Thyroid gland (tissue), 4 donors: ENCODE data around the gene CSF2. TPM values are rescaled to one million over a fixed set of nuclear protein-coding genes. Genes with fewer than 3 reads are reported as not detected.

ENCODE experiments used
- DNase-seq, 2 donors: peaks; one replicate each; pipeline ENCODE4 v3.0.0-alpha.2; 2019
- H3K27ac ChIP-seq, 3 donors: fragments of 200-600 bp; sonication (generic); 1 replicate in 2 of 3; 2 replicates in 1 of 3; pipeline ENCODE4 v1.5.1; 2016 to 2019; ENCODE audit warnings: mild to moderate bottlenecking in 1 of 3, moderate library complexity in 1 of 3
- H3K27me3 ChIP-seq: fragments of 200-600 bp; sonication (generic); one replicate; pipeline ENCODE4 v1.5.1; 2019
- H3K36me3 ChIP-seq, 2 donors: fragments of 200-600 bp; sonication (generic); one replicate each; pipeline ENCODE4 v1.5.1; 2016 to 2019
- H3K4me1 ChIP-seq, 2 donors: fragments of 200-600 bp; sonication (generic); one replicate each; pipeline ENCODE4 v1.5.1; 2017 to 2019
- H3K4me3 ChIP-seq, 3 donors: fragments of 200-600 bp; sonication (generic); replicated peaks in 1 of 3; 1 replicate in 2 of 3; 2 replicates in 1 of 3; pipeline ENCODE4 v1.5.1; 2016; ENCODE audit warnings: mild to moderate bottlenecking in 1 of 3
- H3K9me3 ChIP-seq: fragments of 200-600 bp; sonication (generic); one replicate; pipeline ENCODE4 v1.5.1; 2017
- POLR2A ChIP-seq, 2 donors: fragments of 450-650 bp; IDR thresholded peaks; one replicate each; pipeline ENCODE4 v1.6.1; 2017; ENCODE audit warnings: antibody characterized with exemption in 2 of 2, mild to moderate bottlenecking in 2 of 2, moderate library complexity in 1 of 2
- WGBS, 2 donors: methylation state at CpG; one replicate each; pipeline ENCODE4 v1.1.5; 2017; 5-methylcytosine and 5-hydroxymethylcytosine counted together
- intact Hi-C: fragments of 100-400 bp; cut with DNase I; formaldehyde crosslinking; loops from one replicate; pipeline ENCODE4 v1.15.1; 2023
- total RNA-seq, 4 donors: library from RNA; depleted of rRNA; stranded (reverse); fragments of >200 nt; gene quantifications; one replicate each; pipeline ENCODE4 v1.2.3, GENCODE V29; 2016
- TF ChIP-seq, protein P1 (sequence below), 6 experiments: fragments of 200-600 bp in 3 of 6; fragments of 450-650 bp in 3 of 6; sonication (generic) in 3 of 6; IDR thresholded peaks; one replicate each; pipeline ENCODE4 v1.5.1; 2016 to 2019; ENCODE audit warnings: antibody characterized with exemption in 6 of 6, mild to moderate bottlenecking in 2 of 6, inconsistent platforms in 1 of 6, moderate library complexity in 1 of 6

CSF2 gene
- total RNA-seq, 4 donors from 2014 or later = not detected

DNA sequence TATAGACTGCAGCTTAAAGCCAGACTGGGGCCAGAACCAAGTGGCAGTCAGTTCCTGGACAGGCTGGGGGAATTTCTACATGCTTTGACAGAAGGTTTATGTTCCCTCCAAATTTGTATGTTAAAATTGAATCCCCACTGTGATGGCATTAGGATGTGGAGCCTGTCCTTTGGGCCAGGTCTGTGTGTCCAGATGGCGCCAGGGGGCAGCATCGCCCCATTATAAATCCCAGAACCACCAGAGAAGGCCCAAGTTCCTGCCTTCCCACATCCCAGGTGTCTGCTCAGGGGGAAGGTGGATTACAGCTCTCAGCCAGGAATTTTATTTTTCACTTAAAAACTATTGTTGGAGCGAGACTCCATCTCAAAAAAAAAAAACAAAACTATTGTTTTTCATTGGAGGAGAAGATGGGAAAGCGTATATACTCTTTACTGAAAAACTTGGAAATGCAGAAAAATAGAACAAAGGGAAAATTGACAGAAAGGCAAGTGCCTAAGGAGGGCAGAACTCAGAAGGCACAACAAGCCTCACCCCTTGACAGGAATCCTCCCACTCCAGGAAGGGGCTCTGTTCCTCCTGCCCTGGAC, 8.1 kb upstream of the CSF2 start:
- Histone ChIP-seq H3K36me3 (no peaks in the 10 kb centered on the region), H3K4me3 (no peak overlapping the region), H3K4me1 (no peaks in the 10 kb centered on the region), H3K9me3 (no peaks in the 10 kb centered on the region), H3K27ac (no peak overlapping the region), H3K27me3 (no peaks in the 10 kb centered on the region)
- WGBS, 2 donors = 64% methylated on average over 4 of the region's 4 CpGs
- peak; percentile 23 to 45 for DNase-seq
- intact Hi-C loops = no loop called here
- no peak for TF ChIP-seq POLR2A (IDR thresholded peaks at IDR 0.05)
- TF ChIP-seq, protein P1, sequence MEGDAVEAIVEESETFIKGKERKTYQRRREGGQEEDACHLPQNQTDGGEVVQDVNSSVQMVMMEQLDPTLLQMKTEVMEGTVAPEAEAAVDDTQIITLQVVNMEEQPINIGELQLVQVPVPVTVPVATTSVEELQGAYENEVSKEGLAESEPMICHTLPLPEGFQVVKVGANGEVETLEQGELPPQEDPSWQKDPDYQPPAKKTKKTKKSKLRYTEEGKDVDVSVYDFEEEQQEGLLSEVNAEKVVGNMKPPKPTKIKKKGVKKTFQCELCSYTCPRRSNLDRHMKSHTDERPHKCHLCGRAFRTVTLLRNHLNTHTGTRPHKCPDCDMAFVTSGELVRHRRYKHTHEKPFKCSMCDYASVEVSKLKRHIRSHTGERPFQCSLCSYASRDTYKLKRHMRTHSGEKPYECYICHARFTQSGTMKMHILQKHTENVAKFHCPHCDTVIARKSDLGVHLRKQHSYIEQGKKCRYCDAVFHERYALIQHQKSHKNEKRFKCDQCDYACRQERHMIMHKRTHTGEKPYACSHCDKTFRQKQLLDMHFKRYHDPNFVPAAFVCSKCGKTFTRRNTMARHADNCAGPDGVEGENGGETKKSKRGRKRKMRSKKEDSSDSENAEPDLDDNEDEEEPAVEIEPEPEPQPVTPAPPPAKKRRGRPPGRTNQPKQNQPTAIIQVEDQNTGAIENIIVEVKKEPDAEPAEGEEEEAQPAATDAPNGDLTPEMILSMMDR (IDR thresholded peaks at IDR 0.05) = peak in 3 of 6 experiments; percentile 8 to 20 (median 10)

DNA sequence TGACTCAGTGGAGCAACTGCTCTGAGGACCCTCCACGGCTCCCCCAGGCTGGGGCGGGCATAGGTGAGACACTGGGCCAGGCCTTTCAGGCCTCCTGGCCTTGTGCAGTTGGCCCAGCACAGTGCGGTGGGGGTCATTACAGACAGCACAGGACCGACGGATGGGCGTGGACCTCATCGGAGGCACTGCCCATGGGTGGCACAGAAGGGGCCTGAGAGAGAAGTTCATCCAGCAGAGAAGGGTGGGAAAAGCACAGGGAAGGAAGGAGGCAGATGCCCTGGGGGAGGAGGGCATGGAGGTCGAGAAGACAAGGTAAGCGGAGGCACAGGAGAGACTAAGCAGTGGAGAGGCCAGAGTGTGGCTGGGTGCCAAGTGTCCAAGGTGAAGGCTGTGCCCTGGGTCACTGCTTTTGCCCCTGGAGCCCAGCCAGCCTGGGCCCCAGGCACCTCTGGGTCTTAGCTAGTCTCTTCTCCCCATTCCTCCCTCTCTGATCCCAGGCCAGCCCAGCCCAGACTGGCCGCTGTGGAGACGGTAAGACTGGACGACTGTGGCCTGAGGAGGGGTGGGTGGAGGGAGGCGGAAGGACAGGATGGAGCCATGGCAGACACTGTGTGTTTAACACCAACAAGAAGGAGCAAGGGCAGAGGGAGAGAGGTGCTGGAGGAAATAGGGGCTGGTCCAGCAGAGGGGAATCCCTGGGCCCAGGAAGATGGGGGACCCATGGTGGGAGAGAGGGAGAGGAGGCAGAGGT, 7.5 kb upstream of the CSF2 start:
- 89 to 92% methylated on average over 13 of the region's 13 CpGs for WGBS, 2 donors
- intact Hi-C loops = no loop called here
- no peaks in the 10 kb centered on the region for H3K4me1 ChIP-seq
- H3K9me3 ChIP-seq = no peaks in the 10 kb centered on the region
- no peaks in the 10 kb centered on the region for H3K36me3 ChIP-seq
- no peak for DNase-seq
- TF ChIP-seq, protein P1 (IDR thresholded peaks at IDR 0.05) = no peak
- no peak for TF ChIP-seq POLR2A (IDR thresholded peaks at IDR 0.05)
- H3K4me3 ChIP-seq = no peak overlapping the region
- H3K27me3 ChIP-seq = no peaks in the 10 kb centered on the region
- H3K27ac ChIP-seq = no peak overlapping the region

DNA sequence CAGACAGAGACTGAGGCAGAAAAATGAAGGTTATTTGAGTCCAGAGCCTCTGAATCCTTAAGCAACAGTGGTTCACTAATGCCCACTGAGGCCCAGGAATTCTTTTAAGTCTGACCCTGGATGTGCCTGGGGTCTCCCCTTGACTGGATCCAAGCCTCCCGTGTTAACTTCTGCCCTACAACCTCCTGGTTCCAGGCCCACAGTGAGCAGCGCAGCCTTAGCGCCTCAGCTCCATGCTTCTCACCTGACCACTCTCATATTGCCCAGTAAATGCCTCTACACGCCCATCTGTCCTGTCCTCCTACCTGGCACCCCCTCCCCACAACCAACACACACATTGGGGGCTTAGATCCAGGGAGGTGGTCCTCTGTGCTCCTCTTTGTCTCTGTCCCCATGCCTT, 6.7 kb upstream of the CSF2 start:
- 96% methylated on average over 4 of the region's 4 CpGs for WGBS, 2 donors
- no peaks in the 10 kb centered on the region for H3K9me3 ChIP-seq
- H3K36me3 ChIP-seq = no peaks in the 10 kb centered on the region
- H3K27ac ChIP-seq = no peak overlapping the region
- intact Hi-C loops = no loop called here
- H3K4me3 ChIP-seq = no peak overlapping the region
- TF ChIP-seq, protein P1 (IDR thresholded peaks at IDR 0.05) = no peak
- no peak for TF ChIP-seq POLR2A (IDR thresholded peaks at IDR 0.05)
- no peaks in the 10 kb centered on the region for H3K4me1 ChIP-seq
- DNase-seq = no peak
- no peaks in the 10 kb centered on the region for H3K27me3 ChIP-seq

DNA sequence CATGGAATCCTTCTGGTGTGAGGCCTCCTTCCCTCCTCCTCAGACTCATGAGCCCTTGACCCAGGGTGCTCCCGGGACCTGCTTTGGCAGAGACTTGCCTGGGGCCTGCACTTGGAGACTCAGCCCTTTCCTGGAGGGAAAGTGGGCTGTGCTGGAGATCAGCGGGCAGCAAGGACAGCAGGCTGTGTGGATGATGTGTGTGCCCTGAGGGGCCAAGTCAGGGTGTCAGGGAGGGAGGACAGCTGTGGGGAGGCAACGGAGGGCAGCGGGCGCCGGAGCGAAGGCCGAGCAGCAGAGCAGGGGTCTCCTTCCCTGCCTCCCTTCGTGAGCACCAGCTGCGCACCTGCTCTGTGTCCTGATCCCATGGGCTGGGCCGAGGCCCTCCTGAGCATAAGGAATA, 6.1 kb upstream of the CSF2 start:
- intact Hi-C loops = no loop called here
- Histone ChIP-seq H3K4me3 (no peak overlapping the region), H3K4me1 (no peaks in the 10 kb centered on the region), H3K9me3 (no peaks in the 10 kb centered on the region), H3K27ac (no peak overlapping the region), H3K36me3 (no peaks in the 10 kb centered on the region), H3K27me3 (no peaks in the 10 kb centered on the region)
- WGBS, 2 donors = 86 to 93% methylated on average over 10 to 11 of the region's 11 CpGs
- DNase-seq = no peak
- no peak for TF ChIP-seq POLR2A (IDR thresholded peaks at IDR 0.05)
- TF ChIP-seq, protein P1 (IDR thresholded peaks at IDR 0.05) = no peak
